Measurements from ENCODE around the gene ITM2B.
A peak's percentile ranks its signal among the peaks of the same experiment; 100 is the strongest.

The ITM2B gene

GRCh38 chr13:48296528-48296927 lies 63.5 kb downstream of the ITM2B start:
- Histone ChIP-seq H3K27me3 (replicated peaks) (no peaks in the 10 kb centered on the region), H3K36me3 (replicated peaks) (no peaks in the 10 kb centered on the region), H3K4me3 (ENCODE audit: low read depth, low read length) (no peak overlapping the region), H3K27ac (no peak overlapping the region)
- no peak for DNase-seq
- no peak for TF ChIP-seq CTCF (IDR thresholded peaks at IDR 0.05; ENCODE audit: low read depth, low read length, missing control alignments)
- in situ Hi-C loops (cut with HindIII; ENCODE audit: low pct_ligation_motif_present, low sequenced_read_pairs) = no loop called here

GRCh38 chr13:48297131-48297786 lies 64.3 kb downstream of the ITM2B start:
- Histone ChIP-seq H3K27ac (no peak overlapping the region), H3K27me3 (replicated peaks) (no peaks in the 10 kb centered on the region), H3K36me3 (replicated peaks) (no peaks in the 10 kb centered on the region), H3K4me3 (ENCODE audit: low read depth, low read length) (no peak overlapping the region)
- TF ChIP-seq CTCF (IDR thresholded peaks at IDR 0.05; ENCODE audit: low read depth, low read length, missing control alignments) = no peak
- in situ Hi-C loops (cut with HindIII; ENCODE audit: low pct_ligation_motif_present, low sequenced_read_pairs) = no loop called here
- DNase-seq = no peak

- Histone ChIP-seq H3K27me3 (replicated peaks) (no peaks in the 10 kb centered on the region), H3K36me3 (replicated peaks) (peaks cover 3% of the 10 kb centered on the region), H3K27ac (no peak overlapping the region), H3K4me3 (ENCODE audit: low read depth, low read length) (no peak overlapping the region)
- no peak for TF ChIP-seq CTCF (IDR thresholded peaks at IDR 0.05; ENCODE audit: low read depth, low read length, missing control alignments)
- in situ Hi-C loops (cut with HindIII; ENCODE audit: low pct_ligation_motif_present, low sequenced_read_pairs) = no loop called here
- no peak for DNase-seq
These were observed 66.6 kb downstream of the ITM2B start for GRCh38 chr13:48299591-48299990.

- H3K27me3 ChIP-seq (replicated peaks) = no peaks in the 10 kb centered on the region
- TF ChIP-seq CTCF (IDR thresholded peaks at IDR 0.05; ENCODE audit: low read depth, low read length, missing control alignments) = no peak
- DNase-seq = no peak
- in situ Hi-C loops (cut with HindIII; ENCODE audit: low pct_ligation_motif_present, low sequenced_read_pairs) = no loop called here
- peak overlapping the region; percentile 80 for H3K4me3 ChIP-seq (ENCODE audit: low read depth, low read length)
- H3K36me3 ChIP-seq (replicated peaks) = peaks cover 3% of the 10 kb centered on the region
- peak overlapping the region; percentile 81 for H3K27ac ChIP-seq
These were observed 69.9 kb downstream of the ITM2B start for GRCh38 chr13:48302871-48303358.

- no peak for TF ChIP-seq CTCF (IDR thresholded peaks at IDR 0.05; ENCODE audit: low read depth, low read length, missing control alignments)
- in situ Hi-C loops (cut with HindIII; ENCODE audit: low pct_ligation_motif_present, low sequenced_read_pairs) = no loop called here
- H3K36me3 ChIP-seq (replicated peaks) = peaks cover 3% of the 10 kb centered on the region
- no peaks in the 10 kb centered on the region for H3K27me3 ChIP-seq (replicated peaks)
- peak within 1 kb of the TSS; percentile 81 for H3K27ac ChIP-seq
- H3K4me3 ChIP-seq (ENCODE audit: low read depth, low read length) = peak within 1 kb of the TSS; percentile 80
- peak; percentile 79 for DNase-seq
These were observed 70.5 kb downstream of the ITM2B start, which contains the start of gene RB1 for GRCh38 chr13:48303359-48304142. Gene RB1 (plus strand): TSS chr13:48303751. CDS start chr13:48303913, 162 bp downstream.

All from brain microvascular endothelial cell (primary cell).